A549 (cell line): ENCODE data around the gene STAU1. TPM values are rescaled to one million over a fixed set of nuclear protein-coding genes. Genes with fewer than 3 reads are reported as not detected.

ENCODE experiments used
- ATAC-seq, 2 experiments: fragments of 200-7000 bp in 1 of 2; fragments of >200 bp in 1 of 2; cut with Nextera tagmentation in 1 of 2; cut with Tn5 transposase in 1 of 2; 3 replicates each; pipeline versions ENCODE4 v1.8.0 to v1.9.1; 2018 to 2020; ENCODE audit warnings: mild to moderate bottlenecking in 1 of 2, moderate library complexity in 1 of 2
- CTCF ChIA-PET: fragments of 300-600 bp; sonication (Branson Sonifier 250); formaldehyde crosslinking; extraction: SDS; loops from one replicate; lab custom pipeline; 2021; ENCODE audit warnings: antibody characterized with exemption, inconsistent platforms; lab: Yijun Ruan, JAX
- POLR2A ChIA-PET: fragments of 350-600 bp; formaldehyde crosslinking; extraction: SDS; loops from one replicate; lab custom pipeline; 2021; ENCODE audit warnings: antibody characterized with exemption, inconsistent platforms; lab: Yijun Ruan, JAX
- DNase-seq, 2 experiments: peaks; one replicate each; pipeline versions ENCODE4 v3.0.0 to v3.0.0-alpha.2; 2011 to 2016; ENCODE audit warnings: low read depth in 1 of 2, low spot score in 1 of 2
- FAIRE-seq: peaks from 2 replicates; lab custom pipeline; 2011; peaks lifted over from hg19 to GRCh38; lab: Jason Lieb, UNC
- H3K27ac ChIP-seq, 2 experiments: fragments of >200 bp; sonication (Bioruptor Twin); formaldehyde crosslinking; 3 replicates each; pipeline ENCODE4 v1.5.1; 2016 to 2017
- H3K4me1 ChIP-seq: fragments of >200 bp; sonication (Bioruptor Twin); formaldehyde crosslinking; 3 replicates; pipeline ENCODE4 v1.6.1; 2016
- H3K4me2 ChIP-seq: fragments of >200 bp; sonication (Bioruptor Twin); formaldehyde crosslinking; 3 replicates; pipeline ENCODE4 v1.6.1; 2016
- H3K4me3 ChIP-seq: fragments of >200 bp; sonication (Bioruptor Twin); formaldehyde crosslinking; 3 replicates; pipeline ENCODE4 v1.5.1; 2016
- H3K9me3 ChIP-seq: fragments of >200 bp; sonication (Bioruptor Twin); formaldehyde crosslinking; 3 replicates; pipeline ENCODE4 v1.6.1; 2016
- ATOH8 ChIP-seq: fragments of 250-450 bp; sonication (Bioruptor Pico); IDR thresholded peaks from 2 replicates; pipeline ENCODE4 v1.5.0; 2020; ENCODE audit warnings: low read depth, mild to moderate bottlenecking, moderate library complexity
- E2F6 ChIP-seq: IDR thresholded peaks from 2 replicates; pipeline ENCODE4 v1.6.1; 2012; ENCODE audit warnings: low read depth, borderline replicate concordance
- EHMT2 ChIP-seq: fragments of 200-600 bp; sonication (generic); IDR thresholded peaks from 2 replicates; pipeline ENCODE4 v1.6.1; 2016; ENCODE audit warnings: antibody characterized with exemption, low read depth, mild to moderate bottlenecking, moderate library complexity
- ESRRA ChIP-seq: fragments of 150-350 bp; IDR thresholded peaks from 2 replicates; pipeline ENCODE4 v1.6.1; 2014; ENCODE audit warnings: mild to moderate bottlenecking, low read length, borderline replicate concordance
- GATA3 ChIP-seq: IDR thresholded peaks from 2 replicates; pipeline ENCODE4 v1.6.1; 2012; ENCODE audit warnings: borderline replicate concordance
- HMGXB4 ChIP-seq: fragments of 250-450 bp; sonication (Bioruptor Pico); IDR thresholded peaks from 2 replicates; pipeline ENCODE4 v1.5.0; 2021; ENCODE audit warnings: mild to moderate bottlenecking, moderate library complexity, borderline replicate concordance
- JUN ChIP-seq, 2 experiments: fragments of >200 bp; sonication (Bioruptor Twin); formaldehyde crosslinking; IDR thresholded peaks; 2 replicates in 1 of 2; 3 replicates in 1 of 2; pipeline ENCODE4 v1.6.1; 2016 to 2017
- JUNB ChIP-seq: fragments of >200 bp; sonication (Bioruptor Twin); formaldehyde crosslinking; IDR thresholded peaks from 2 replicates; pipeline ENCODE4 v1.6.1; 2016
- REST ChIP-seq: fragments of 200-600 bp; sonication (generic); IDR thresholded peaks from 2 replicates; pipeline ENCODE4 v1.6.1; 2016; ENCODE audit warnings: antibody characterized with exemption, mild to moderate bottlenecking, moderate library complexity
- SMC3 ChIP-seq: fragments of >200 bp; sonication (Bioruptor Twin); formaldehyde crosslinking; IDR thresholded peaks from 3 replicates; pipeline ENCODE4 v1.6.1; 2018; ENCODE audit warnings: inconsistent platforms
- TFCP2L1 ChIP-seq: fragments of 250-450 bp; sonication (Bioruptor Pico); IDR thresholded peaks from 2 replicates; pipeline ENCODE4 v1.5.0; 2021; ENCODE audit warnings: mild to moderate bottlenecking
- ZC3H11A ChIP-seq: fragments of 450-650 bp; IDR thresholded peaks from 2 replicates; pipeline ENCODE4 v1.6.1; 2014; ENCODE audit warnings: antibody characterized with exemption, mild to moderate bottlenecking
- ZFP36 ChIP-seq: fragments of 450-650 bp; IDR thresholded peaks from 2 replicates; pipeline ENCODE4 v1.6.1; 2014; ENCODE audit warnings: borderline replicate concordance; ENCODE audit not compliant: partially characterized antibody
- ZSCAN20 ChIP-seq: fragments of 250-450 bp; sonication (Bioruptor Pico); IDR thresholded peaks from 2 replicates; pipeline ENCODE4 v1.8.0; 2022; ENCODE audit warnings: mild to moderate bottlenecking, moderate library complexity
- WGBS: methylation state at CpG from one replicate; pipeline ENCODE4 v1.1.6; 2017; ENCODE audit errors: missing lambda C conversion rate; 5-methylcytosine and 5-hydroxymethylcytosine counted together
- polyA plus RNA-seq, 4 experiments: library from polyadenylated mRNA; depleted of rRNA in 3 of 4; stranded (reverse); fragments of >200 nt; fragmentation: RNase III in 1 of 4; extraction: RNeasy Plus Mini Kit Qiagen cat#74134 plus additional on column Dnase treatment in 1 of 4; gene quantifications; 2 replicates in 3 of 4; 3 replicates in 1 of 4; pipeline ENCODE4 v1.2.3, GENCODE V29; 2011 to 2017
- TF ChIP-seq, protein P1 (sequence below): IDR thresholded peaks from 2 replicates; pipeline ENCODE4 v1.6.1; 2012

The STAU1 gene
- polyA plus RNA-seq, 2 of the 4 experiments (the other 2 are of a cell fraction): 64.0 to 74.7 TPM

DNA sequence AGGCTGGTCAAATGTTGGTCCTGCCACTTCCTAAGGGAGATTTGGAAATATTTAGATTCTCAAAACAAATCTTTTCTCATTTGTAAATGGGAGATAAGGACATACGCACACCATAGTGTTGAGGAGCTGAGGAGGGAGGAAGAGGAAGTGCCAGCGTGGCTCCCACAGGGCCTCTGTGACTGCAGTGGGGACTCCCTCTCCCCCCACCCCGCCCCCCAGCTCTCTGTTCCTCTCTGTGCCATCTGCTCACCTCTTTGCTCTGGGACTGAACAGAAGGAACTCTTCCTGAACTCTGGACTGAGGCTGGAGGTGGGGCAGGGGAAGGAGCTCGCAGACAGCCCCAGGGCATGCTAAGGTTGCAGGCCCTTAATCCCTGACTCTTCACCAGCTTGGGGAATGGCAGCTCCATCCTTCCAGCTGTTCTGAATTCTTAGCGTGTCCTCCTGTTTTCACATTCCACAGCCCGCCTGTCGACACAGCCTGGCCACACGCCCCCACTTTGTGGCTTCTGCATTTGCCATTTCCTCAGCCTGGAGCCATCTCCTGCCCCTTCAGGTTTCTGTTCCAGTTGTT lies 42.5 kb upstream of the STAU1 start:
- ChIA-PET POLR2A (interaction anchor here (1.1 kb wide), 1 partner anchor 12 kb away, joined by 3 read pairs; no protein-coding TSS in a partner anchor), CTCF (interaction anchor here (0.8 to 1.9 kb wide), 5 partner anchors 10 to 98 kb away, joined by 3 to 7 read pairs (median 5); no protein-coding TSS in a partner anchor)
- H3K4me2 ChIP-seq: no peak overlapping the region
- WGBS: 84% methylated on average over 8 of the region's 8 CpGs
- H3K4me1 ChIP-seq: no peaks in the 10 kb centered on the region
- no peaks in the 10 kb centered on the region for H3K9me3 ChIP-seq
- TF ChIP-seq ZC3H11A (no peak), SMC3 (no peak)
- TF ChIP-seq, protein P1, sequence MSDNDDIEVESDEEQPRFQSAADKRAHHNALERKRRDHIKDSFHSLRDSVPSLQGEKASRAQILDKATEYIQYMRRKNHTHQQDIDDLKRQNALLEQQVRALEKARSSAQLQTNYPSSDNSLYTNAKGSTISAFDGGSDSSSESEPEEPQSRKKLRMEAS: no peak
- FAIRE-seq (no peak), ATAC-seq (no peak), DNase-seq (no peak)
- no peak overlapping the region for H3K27ac ChIP-seq
- no peak overlapping the region for H3K4me3 ChIP-seq

DNA sequence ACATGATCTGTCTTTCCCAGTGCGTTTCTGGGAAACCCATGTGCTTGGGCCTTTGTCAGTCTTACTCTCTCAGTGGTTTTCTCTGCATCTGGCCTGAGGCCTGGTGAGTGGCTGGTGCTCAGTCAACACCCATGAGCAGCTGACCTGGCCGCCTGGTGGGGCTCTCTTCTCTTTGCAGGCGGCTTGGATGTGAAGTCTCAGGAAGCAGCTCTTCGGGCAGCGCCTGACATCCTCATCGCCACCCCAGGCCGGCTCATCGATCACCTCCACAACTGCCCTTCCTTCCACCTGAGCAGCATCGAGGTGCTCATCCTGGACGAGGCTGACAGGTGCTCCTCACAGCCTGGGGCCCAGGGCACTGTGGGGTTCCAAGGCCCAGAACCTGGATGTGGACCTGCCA lies 41.9 kb upstream of the STAU1 start:
- H3K9me3 ChIP-seq: no peaks in the 10 kb centered on the region
- no peak for DNase-seq
- TF ChIP-seq REST (no peak), JUNB (no peak), JUN (IDR thresholded peaks at IDR 0.05) (no peak), EHMT2 (no peak), ATOH8 (CRISPR knock-in tag) (no peak), ESRRA (no peak), E2F6 (no peak), ZFP36 (no peak), TFCP2L1 (CRISPR knock-in tag) (no peak), GATA3 (no peak), ZSCAN20 (CRISPR knock-in tag) (no peak), HMGXB4 (no peak)
- TF ChIP-seq, protein P1: no peak
- TF ChIP-seq, all 56 proteins: peak for 0
- no peak for FAIRE-seq
- Histone ChIP-seq H3K27ac (no peak overlapping the region), H3K4me3 (no peak overlapping the region), H3K4me1 (no peaks in the 10 kb centered on the region), H3K4me2 (no peak overlapping the region)
- ATAC-seq: 0 out of 6 replicates have a peak, but pooled peaks of 1 of the 2 experiments have one; percentile 10
- ChIA-PET POLR2A (interaction anchor here (1.1 kb wide), 1 partner anchor 11 kb away, joined by 3 read pairs; no protein-coding TSS in a partner anchor), CTCF (interaction anchor here (1.5 to 1.9 kb wide), 2 partner anchors 13 to 16 kb away, joined by 7 read pairs; no protein-coding TSS in a partner anchor)
- WGBS: 92% methylated on average over 10 of the region's 10 CpGs
